OCI-LY3 (cell line): Measurements from ENCODE around the gene SLC27A5.
A peak's percentile ranks its signal among the peaks of the same experiment; 100 is the strongest.

Source experiments
- H2AFZ ChIP-seq: fragments of 200-600, 300-600 bp; shearing (Covaris generic); 2 replicates; pipeline ENCODE4 v1.6.0; 2014; ENCODE audit warnings: antibody characterized with exemption, low read depth, low read length
- H3K27ac ChIP-seq: fragments of 200-600, 300-600 bp; sonication (generic); 2 replicates; pipeline ENCODE4 v1.5.1; 2014; ENCODE audit warnings: mild to moderate bottlenecking, low read length, moderate library complexity, mixed read lengths
- H3K27me3 ChIP-seq: fragments of 200-600, 300-600 bp; sonication (generic); 2 replicates; pipeline ENCODE4 v1.6.1; 2014; ENCODE audit warnings: low read depth, low read length, mixed read lengths
- H3K36me3 ChIP-seq: fragments of 200-600, 300-600 bp; sonication (generic); replicated peaks from 2 replicates; pipeline ENCODE3; 2014; ENCODE audit warnings: low read depth, low read length, mixed read lengths
- H3K4me1 ChIP-seq: fragments of 300-600, 200-600 bp; sonication (generic); 2 replicates; pipeline ENCODE4 v1.6.1; 2014; ENCODE audit warnings: low read length, mixed read lengths
- H3K4me2 ChIP-seq: fragments of 200-600, 300-600 bp; sonication (generic); 2 replicates; pipeline ENCODE4 v1.6.1; 2014; ENCODE audit warnings: low read length, mixed read lengths
- H3K4me3 ChIP-seq: fragments of 300-600, 200-600 bp; sonication (generic); 2 replicates; pipeline ENCODE4 v1.5.1; 2014; ENCODE audit warnings: antibody characterized with exemption, mild to moderate bottlenecking, low read length, moderate library complexity
- H3K79me2 ChIP-seq: fragments of 300-600, 200-600 bp; shearing (Covaris generic); 2 replicates; pipeline ENCODE4 v1.6.1; 2014; ENCODE audit warnings: mild to moderate bottlenecking, low read length, mixed read lengths
- H3K9ac ChIP-seq: fragments of 300-600, 200-600 bp; shearing (Covaris generic); 2 replicates; pipeline ENCODE4 v1.6.0; 2014; ENCODE audit warnings: mild to moderate bottlenecking, low read length, moderate library complexity
- H3K9me3 ChIP-seq: fragments of 200-600, 300-600 bp; shearing (Covaris generic); 2 replicates; pipeline ENCODE4 v1.6.1; 2014; ENCODE audit warnings: low read length, mixed read lengths; ENCODE audit not compliant: insufficient read depth
- H4K20me1 ChIP-seq: fragments of 200-600, 300-600 bp; sonication (generic); 2 replicates; pipeline ENCODE4 v1.6.1; 2016; ENCODE audit warnings: low read length, mixed read lengths; ENCODE audit not compliant: insufficient read depth
- CTCF ChIP-seq: fragments of 200-600, 300-600 bp; sonication (generic); IDR thresholded peaks from 2 replicates; pipeline ENCODE4 v1.5.1; 2014; ENCODE audit warnings: antibody characterized with exemption, low read length, low read depth
- EZH2phosphoT487 ChIP-seq: fragments of 200-600 bp; shearing (Covaris generic); IDR thresholded peaks from 2 replicates; pipeline ENCODE4 v1.6.1; 2018; ENCODE audit warnings: antibody characterized with exemption, mixed run types, low read depth

Gene SLC27A5

GRCh38 chr19:58516964-58517833, 5.4 kb upstream of the SLC27A5 start:
- TF ChIP-seq EZH2phosphoT487: no peak
- peak; percentile 41 for TF ChIP-seq CTCF
- Histone ChIP-seq H3K36me3 (peaks cover 19% of the 10 kb centered on the region), H3K79me2 (peaks cover 51% of the 10 kb centered on the region), H3K27ac (no peak overlapping the region), H4K20me1 (no peaks in the 10 kb centered on the region), H3K27me3 (no peaks in the 10 kb centered on the region), H3K4me1 (peaks cover 24% of the 10 kb centered on the region), H3K9ac (no peak overlapping the region), H3K4me2 (no peak overlapping the region), H3K4me3 (no peak overlapping the region), H2AFZ (no peak overlapping the region), H3K9me3 (no peaks in the 10 kb centered on the region)

GRCh38 chr19:58516246-58516836, 4.5 kb upstream of the SLC27A5 start:
- Histone ChIP-seq H3K4me3 (no peak overlapping the region), H3K36me3 (peaks cover 19% of the 10 kb centered on the region), H3K27me3 (no peaks in the 10 kb centered on the region), H3K79me2 (peaks cover 51% of the 10 kb centered on the region), H3K9me3 (no peaks in the 10 kb centered on the region), H4K20me1 (no peaks in the 10 kb centered on the region), H2AFZ (no peak overlapping the region), H3K27ac (no peak overlapping the region), H3K9ac (no peak overlapping the region), H3K4me1 (peaks cover 24% of the 10 kb centered on the region), H3K4me2 (no peak overlapping the region)
- TF ChIP-seq CTCF: no peak
- no peak for TF ChIP-seq EZH2phosphoT487

- Histone ChIP-seq H2AFZ (no peak overlapping the region), H3K36me3 (peaks cover 19% of the 10 kb centered on the region), H3K27ac (no peak overlapping the region; the same call in 1 of the 2 replicates), H3K4me2 (peak overlapping the region; percentile 11), H3K4me3 (no peak overlapping the region), H3K79me2 (peaks cover 48% of the 10 kb centered on the region), H3K27me3 (no peaks in the 10 kb centered on the region), H4K20me1 (no peaks in the 10 kb centered on the region), H3K9me3 (no peaks in the 10 kb centered on the region), H3K4me1 (peaks cover 20% of the 10 kb centered on the region), H3K9ac (no peak overlapping the region)
- TF ChIP-seq CTCF (no peak), EZH2phosphoT487 (no peak)
Measured at GRCh38 chr19:58515259-58515658, 3.5 kb upstream of the SLC27A5 start.

- Histone ChIP-seq H3K79me2 (peaks cover 48% of the 10 kb centered on the region), H3K4me2 (peak overlapping the region; percentile 96), H3K4me1 (peaks cover 19% of the 10 kb centered on the region), H3K9ac (peak overlapping the region; percentile 94), H3K36me3 (peaks cover 19% of the 10 kb centered on the region), H3K4me3 (peak overlapping the region; percentile 90), H2AFZ (no peak overlapping the region), H3K27me3 (no peaks in the 10 kb centered on the region), H4K20me1 (no peaks in the 10 kb centered on the region), H3K27ac (peak overlapping the region; percentile 67), H3K9me3 (no peaks in the 10 kb centered on the region)
- no peak for TF ChIP-seq EZH2phosphoT487
- no peak for TF ChIP-seq CTCF
Measured at GRCh38 chr19:58514564-58515022, 2.8 kb upstream of the SLC27A5 start.
